ENCODE data around the gene MBNL2.
"Not testable (repeated sequence)": the region's sequence is repeated elsewhere in the genome, so short reads cannot be mapped to it uniquely, and the experiment has no call there.

The MBNL2 gene

GRCh38 chr13:97339019-97339987 lies 117.2 kb downstream of the MBNL2 start:
- no peak for DNase-seq (ENCODE audit: insufficient read length, low spot score)
- peak; percentile 94 for FAIRE-seq

GRCh38 chr13:97339988-97340749 lies 118.0 kb downstream of the MBNL2 start:
- DNase-seq (ENCODE audit: insufficient read length, low spot score) (no peak), FAIRE-seq (no peak)

GRCh38 chr13:97341135-97341534 lies 119.0 kb downstream of the MBNL2 start:
- DNase-seq (ENCODE audit: insufficient read length, low spot score) = peak; percentile 29
- no peak for FAIRE-seq

- FAIRE-seq (no peak), DNase-seq (ENCODE audit: insufficient read length, low spot score) (no peak)
Observed at GRCh38 chr13:97342136-97342535, 120.0 kb downstream of the MBNL2 start.

GRCh38 chr13:97342936-97343335 lies 120.8 kb downstream of the MBNL2 start:
- FAIRE-seq (no peak), DNase-seq (ENCODE audit: insufficient read length, low spot score) (no peak)

- peak; percentile 21 for DNase-seq (ENCODE audit: insufficient read length, low spot score)
- FAIRE-seq = no peak
Observed at GRCh38 chr13:97344265-97345175, 122.4 kb downstream of the MBNL2 start.

GRCh38 chr13:97346097-97346496 lies 124.0 kb downstream of the MBNL2 start:
- FAIRE-seq = no peak
- no peak for DNase-seq (ENCODE audit: insufficient read length, low spot score)

GRCh38 chr13:97346561-97347254 lies 124.6 kb downstream of the MBNL2 start:
- FAIRE-seq (no peak), DNase-seq (ENCODE audit: insufficient read length, low spot score) (no peak)

GRCh38 chr13:97347255-97347932 lies 125.3 kb downstream of the MBNL2 start:
- DNase-seq (ENCODE audit: insufficient read length, low spot score) (no peak), FAIRE-seq (no peak)

- no peak for DNase-seq (ENCODE audit: insufficient read length, low spot score)
- no peak for FAIRE-seq
Observed at GRCh38 chr13:97348569-97349100, 126.5 kb downstream of the MBNL2 start.

- not testable (repeated sequence) for DNase-seq (ENCODE audit: insufficient read length, low spot score); FAIRE-seq
Observed at GRCh38 chr13:97352012-97352411, 129.9 kb downstream of the MBNL2 start.

- DNase-seq (ENCODE audit: insufficient read length, low spot score) (no peak), FAIRE-seq (no peak)
Observed at GRCh38 chr13:97352815-97353214, 130.7 kb downstream of the MBNL2 start.

GRCh38 chr13:97353927-97354675 lies 132.0 kb downstream of the MBNL2 start:
- no peak for DNase-seq (ENCODE audit: insufficient read length, low spot score)
- no peak for FAIRE-seq

- no peak for DNase-seq (ENCODE audit: insufficient read length, low spot score)
- FAIRE-seq = no peak
Observed at GRCh38 chr13:97354808-97355207, 132.7 kb downstream of the MBNL2 start.

- no peak for FAIRE-seq
Observed at GRCh38 chr13:97356592-97356991, 134.5 kb downstream of the MBNL2 start.

GRCh38 chr13:97359181-97360057 lies 137.3 kb downstream of the MBNL2 start:
- peak; percentile 27 for DNase-seq (ENCODE audit: insufficient read length, low spot score)
- FAIRE-seq = no peak

More at GRCh38 chr13:97356592-97356991, 134.5 kb downstream of the MBNL2 start:
- DNase-seq (ENCODE audit: insufficient read length, low spot score) = no peak

- no peak for DNase-seq (ENCODE audit: insufficient read length, low spot score)
Observed at GRCh38 chr13:97360610-97361009, 138.5 kb downstream of the MBNL2 start.

More at GRCh38 chr13:97360610-97361009, 138.5 kb downstream of the MBNL2 start:
- FAIRE-seq = no peak
